ENCODE measurements around the gene DMXL2. TPM values are rescaled to one million over a fixed set of nuclear protein-coding genes. Genes with fewer than 3 reads are reported as not detected.
"Not testable (repeated sequence)": the region's sequence is repeated elsewhere in the genome, so short reads cannot be mapped to it uniquely, and the experiment has no call there.

DMXL2 gene
- total RNA-seq, 1 donor from 2014 or later, result 6.1 TPM

DNA sequence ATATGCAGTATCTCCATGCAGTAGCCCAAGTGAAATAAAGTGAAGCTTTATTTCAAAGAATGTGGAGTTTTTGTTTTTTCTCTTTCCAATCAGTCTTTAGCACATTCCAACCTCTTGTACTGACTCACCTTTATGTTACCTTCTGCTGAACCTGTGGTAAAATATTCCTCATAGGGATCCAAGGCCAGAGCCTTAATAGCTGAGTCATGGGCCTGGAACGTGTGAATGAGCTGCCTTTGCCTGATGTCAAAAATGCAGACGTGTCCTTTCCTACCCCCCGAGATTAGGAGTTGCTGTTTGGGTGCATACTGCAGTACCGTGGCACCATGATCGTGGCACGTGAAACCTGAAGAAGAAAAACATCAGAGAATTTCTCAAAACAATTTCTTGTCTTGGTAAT lies 172.6 kb downstream of the DMXL2 start:
- ChIA-PET CTCF (no interaction called here), POLR2A (no interaction called here)
- H3K9me3 Mint-ChIP-seq, result no peaks in the 10 kb centered on the region
- no peaks in the 10 kb centered on the region for H3K4me1 Mint-ChIP-seq
- no peak for DNase-seq
- no peak for TF ChIP-seq CTCF (IDR thresholded peaks at IDR 0.05)
- no peaks in the 10 kb centered on the region for H3K27me3 Mint-ChIP-seq
- no peak for ATAC-seq (ENCODE audit: low read depth)
- intact Hi-C loops (cut with micrococcal nuclease), result no loop called here
- H3K27ac Mint-ChIP-seq, result no peak overlapping the region
- no peaks in the 10 kb centered on the region for H3K36me3 Mint-ChIP-seq (ENCODE audit: low read depth)
- H3K4me3 Mint-ChIP-seq, result no peak overlapping the region

DNA sequence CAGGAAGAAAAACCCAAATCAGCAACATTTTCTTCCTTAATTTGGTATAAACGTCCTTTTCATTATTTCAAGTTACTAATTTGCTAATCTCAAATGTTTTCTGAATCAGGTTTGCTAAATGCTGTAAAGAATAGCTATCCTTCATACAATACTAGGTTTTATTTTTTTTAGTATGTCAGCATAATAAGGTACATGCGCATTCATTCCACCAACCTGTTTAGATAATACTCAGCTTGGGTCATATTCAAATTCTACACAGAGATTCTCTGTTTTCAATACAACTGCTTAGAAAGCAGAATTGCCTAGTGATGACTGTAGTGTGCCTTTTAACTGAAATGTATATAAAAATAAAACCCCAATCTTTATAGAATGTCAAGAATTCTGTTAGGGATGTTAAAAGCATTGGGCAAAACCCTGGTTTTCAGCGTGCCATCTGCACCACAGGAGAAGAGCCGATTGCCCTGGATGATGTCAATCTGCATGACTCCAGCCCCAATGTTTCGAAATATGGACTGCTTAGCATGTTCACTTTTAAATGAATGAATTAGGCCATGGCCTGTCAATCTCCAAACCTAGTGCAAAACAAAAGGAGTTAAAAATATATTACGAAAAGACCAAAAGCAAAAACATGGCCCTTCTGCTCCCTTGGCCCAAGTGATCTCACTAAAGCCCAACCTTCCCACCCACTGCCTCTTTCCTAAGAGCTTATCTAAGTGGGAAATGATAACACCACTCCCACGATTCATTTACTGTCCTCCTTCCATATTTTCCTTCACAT lies 173.8 kb downstream of the DMXL2 start:
- intact Hi-C loops (cut with micrococcal nuclease), result no loop called here
- H3K4me3 Mint-ChIP-seq, result no peak overlapping the region
- ChIA-PET POLR2A (no interaction called here), CTCF (no interaction called here)
- H3K36me3 Mint-ChIP-seq (ENCODE audit: low read depth), result no peaks in the 10 kb centered on the region
- H3K27me3 Mint-ChIP-seq, result no peaks in the 10 kb centered on the region
- no peaks in the 10 kb centered on the region for H3K4me1 Mint-ChIP-seq
- no peak for DNase-seq
- no peak for ATAC-seq (ENCODE audit: low read depth)
- TF ChIP-seq CTCF (IDR thresholded peaks at IDR 0.05), result no peak
- no peaks in the 10 kb centered on the region for H3K9me3 Mint-ChIP-seq
- no peak overlapping the region for H3K27ac Mint-ChIP-seq

DNA sequence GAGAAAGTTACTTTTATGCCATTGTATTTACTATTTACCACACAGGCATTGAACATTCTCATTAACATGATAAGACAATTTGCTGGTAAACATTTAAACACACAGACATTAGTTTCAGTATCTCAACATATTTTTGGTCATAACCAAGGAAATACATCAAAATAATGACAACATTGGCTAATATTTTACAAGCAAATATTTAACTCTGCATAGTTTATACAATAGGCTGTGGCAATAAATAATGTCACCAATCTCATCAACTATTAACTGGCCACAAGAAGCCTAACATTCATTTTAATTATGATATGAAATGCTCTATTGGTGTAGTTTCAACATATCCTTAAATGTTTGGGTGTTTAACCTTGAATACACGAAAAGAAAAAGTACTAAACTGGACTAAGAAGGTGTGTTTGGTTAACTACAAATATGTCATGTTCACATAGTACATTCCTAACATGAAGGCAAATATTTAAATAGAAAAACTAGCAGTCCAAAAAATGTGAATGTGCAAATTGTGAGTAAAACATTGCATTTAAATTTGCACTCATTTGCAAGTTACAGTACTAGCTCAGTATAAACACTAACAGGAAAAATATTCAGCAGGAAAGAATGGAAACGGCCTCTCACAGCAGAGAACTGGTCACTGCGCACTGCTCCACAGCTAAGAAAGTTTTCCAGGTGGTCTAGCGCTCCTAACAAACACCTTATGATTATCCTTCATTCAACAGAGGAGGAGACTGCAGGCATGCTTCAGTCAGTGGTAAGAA lies 174.5 kb downstream of the DMXL2 start:
- no peaks in the 10 kb centered on the region for H3K36me3 Mint-ChIP-seq (ENCODE audit: low read depth)
- H3K9me3 Mint-ChIP-seq, result no peaks in the 10 kb centered on the region
- ChIA-PET CTCF (no interaction called here), POLR2A (no interaction called here)
- H3K27ac Mint-ChIP-seq, result no peak overlapping the region
- no peaks in the 10 kb centered on the region for H3K4me1 Mint-ChIP-seq
- no peaks in the 10 kb centered on the region for H3K27me3 Mint-ChIP-seq
- ATAC-seq (ENCODE audit: low read depth), result no peak
- no peak overlapping the region for H3K4me3 Mint-ChIP-seq
- no peak for TF ChIP-seq CTCF (IDR thresholded peaks at IDR 0.05)
- no peak for DNase-seq
- intact Hi-C loops (cut with micrococcal nuclease), result no loop called here

DNA sequence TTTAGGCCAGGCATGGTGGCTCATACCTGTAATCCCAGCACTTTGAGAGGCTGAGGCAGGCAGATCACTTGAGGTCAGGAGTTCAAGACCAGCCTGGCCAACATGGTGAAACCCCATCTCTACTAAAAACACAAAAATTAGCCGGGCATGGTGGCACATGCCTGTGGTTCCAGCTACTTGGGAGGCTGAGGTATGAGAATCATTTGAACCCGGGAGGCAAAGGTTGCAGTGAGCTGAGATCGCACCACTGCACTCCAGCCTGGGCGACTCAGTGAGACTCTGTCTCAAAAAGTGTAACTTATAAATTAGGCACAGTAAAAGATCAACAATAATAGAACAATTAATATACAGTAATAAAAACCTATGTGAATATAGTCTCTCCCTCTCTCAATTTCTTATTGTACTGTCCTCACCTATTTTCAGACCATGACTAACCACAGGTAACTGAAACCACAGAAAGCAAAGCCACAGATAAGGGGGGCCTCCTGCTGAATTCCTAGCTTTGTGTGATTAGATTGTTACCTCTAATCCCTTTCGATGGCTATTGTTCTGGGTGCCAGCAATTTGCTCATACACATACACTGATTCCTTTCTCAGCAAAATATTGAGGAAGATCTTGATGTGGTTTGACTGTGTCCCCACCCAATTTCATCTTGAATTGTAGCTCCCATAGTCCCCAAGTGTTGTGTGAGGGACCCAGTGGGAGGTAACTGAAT lies 176.4 kb downstream of the DMXL2 start:
- ATAC-seq (ENCODE audit: low read depth); H3K4me1 Mint-ChIP-seq; H3K4me3 Mint-ChIP-seq; intact Hi-C loops (cut with micrococcal nuclease); H3K27ac Mint-ChIP-seq; CTCF ChIA-PET; H3K27me3 Mint-ChIP-seq; H3K9me3 Mint-ChIP-seq; POLR2A ChIA-PET; H3K36me3 Mint-ChIP-seq (ENCODE audit: low read depth); DNase-seq: not testable (repeated sequence)

GRCh38 chr15:51444807-51445206 lies 177.8 kb downstream of the DMXL2 start:
- Mint-ChIP-seq H3K27ac (no peak overlapping the region), H3K9me3 (no peaks in the 10 kb centered on the region), H3K4me1 (no peaks in the 10 kb centered on the region), H3K27me3 (peaks cover 7% of the 10 kb centered on the region), H3K36me3 (ENCODE audit: low read depth) (no peaks in the 10 kb centered on the region), H3K4me3 (no peak overlapping the region)
- no peak for TF ChIP-seq CTCF (IDR thresholded peaks at IDR 0.05)
- intact Hi-C loops (cut with micrococcal nuclease), result no loop called here
- ATAC-seq (ENCODE audit: low read depth), result no peak
- no peak for DNase-seq
- ChIA-PET POLR2A (no interaction called here), CTCF (no interaction called here)
